Hepatocyte (in vitro differentiated cells): Measurements from ENCODE around the gene GCDH. TPM values are rescaled to one million over a fixed set of nuclear protein-coding genes. Genes with fewer than 3 reads are reported as not detected.

Experiments used
- DNase-seq: peaks from one replicate; pipeline ENCODE4 v3.0.0-alpha.2; 2016; ENCODE audit warnings: low spot score
- H2AFZ ChIP-seq: fragments of 200-600 bp; sonication (generic); 2 replicates; pipeline ENCODE4 v1.6.0; 2016; ENCODE audit warnings: antibody characterized with exemption, mild to moderate bottlenecking
- H3K27ac ChIP-seq: fragments of 200-600 bp; sonication (generic); 2 replicates; pipeline ENCODE4 v1.5.1; 2016; ENCODE audit warnings: mild to moderate bottlenecking
- H3K27me3 ChIP-seq: fragments of 200-600 bp; sonication (generic); 2 replicates; pipeline ENCODE4 v1.6.1; 2016
- H3K36me3 ChIP-seq: fragments of 200-600 bp; sonication (generic); replicated peaks from 2 replicates; pipeline ENCODE4 v1.5.1; 2016; ENCODE audit warnings: low read depth; ENCODE audit not compliant: insufficient read depth
- H3K4me1 ChIP-seq: fragments of 200-600 bp; sonication (generic); 2 replicates; pipeline ENCODE4 v1.5.1; 2016; ENCODE audit warnings: mild to moderate bottlenecking, moderate library complexity; ENCODE audit not compliant: insufficient read depth
- H3K4me2 ChIP-seq: fragments of 200-600 bp; sonication (generic); 2 replicates; pipeline ENCODE4 v1.6.0; 2016
- H3K4me3 ChIP-seq: fragments of 200-600 bp; sonication (generic); 2 replicates; pipeline ENCODE4 v1.5.1; 2016; ENCODE audit warnings: mild to moderate bottlenecking
- H3K79me2 ChIP-seq: fragments of 200-600 bp; sonication (generic); 2 replicates; pipeline ENCODE4 v1.6.0; 2017; ENCODE audit warnings: mild to moderate bottlenecking
- H3K9me2 ChIP-seq: fragments of 200-600 bp; sonication (generic); replicated peaks from 2 replicates; pipeline ENCODE4 v1.6.0; 2017; ENCODE audit warnings: mild to moderate bottlenecking; ENCODE audit not compliant: insufficient read depth
- H3K9me3 ChIP-seq: fragments of 200-600 bp; sonication (generic); 2 replicates; pipeline ENCODE4 v1.5.1; 2016; ENCODE audit warnings: low read depth, mild to moderate bottlenecking
- H4K20me1 ChIP-seq: fragments of 200-600 bp; sonication (generic); 2 replicates; pipeline ENCODE4 v1.6.0; 2016; ENCODE audit warnings: mild to moderate bottlenecking; ENCODE audit not compliant: insufficient read depth, poor library complexity, severe bottlenecking
- CTCF ChIP-seq: fragments of 200-600 bp; sonication (generic); IDR thresholded peaks from 2 replicates; pipeline ENCODE4 v1.5.1; 2016; ENCODE audit warnings: antibody characterized with exemption, mild to moderate bottlenecking; ENCODE audit not compliant: poor library complexity
- EZH2 ChIP-seq: fragments of 200-600 bp; sonication (generic); IDR thresholded peaks from 2 replicates; pipeline ENCODE4 v1.6.1; 2016; ENCODE audit warnings: antibody characterized with exemption, mild to moderate bottlenecking, borderline replicate concordance
- EZH2phosphoT487 ChIP-seq: fragments of 200-600 bp; sonication (generic); IDR thresholded peaks from one replicate; pipeline ENCODE4 v1.6.1; 2018; ENCODE audit warnings: antibody characterized with exemption, mild to moderate bottlenecking, low read depth, moderate library complexity; ENCODE audit not compliant: unreplicated experiment, severe bottlenecking
- WGBS: methylation state at CpG from one replicate; pipeline ENCODE4 v1.1.6; 2016; ENCODE audit warnings: low lambda C conversion rate; ENCODE audit errors: missing lambda C conversion rate; 5-methylcytosine and 5-hydroxymethylcytosine counted together
- polyA plus RNA-seq: library from polyadenylated mRNA; unstranded; fragments of >200 nt; fragmentation: Nextera tagmentation; extraction: Ambion mirVana; gene quantifications from 2 replicates; pipeline ENCODE4 v1.2.1, GENCODE V29; 2016
- total RNA-seq: library from RNA; depleted of rRNA; stranded (reverse); fragments of >200 nt; gene quantifications from 2 replicates; pipeline ENCODE4 v1.2.3, GENCODE V29; 2014

The GCDH gene
- total and polyA plus RNA-seq, 2 experiments from 2014 or later: 23.4 to 31.7 TPM

- Histone ChIP-seq H4K20me1 (no peaks in the 10 kb centered on the region), H3K27ac (no peak overlapping the region), H2AFZ (no peak overlapping the region), H3K9me3 (no peaks in the 10 kb centered on the region), H3K4me3 (no peak overlapping the region), H3K4me2 (no peak overlapping the region), H3K79me2 (no peaks in the 10 kb centered on the region), H3K36me3 (no peaks in the 10 kb centered on the region), H3K9me2 (no peaks in the 10 kb centered on the region), H3K4me1 (peaks cover 5% of the 10 kb centered on the region), H3K27me3 (peaks cover 34% of the 10 kb centered on the region)
- TF ChIP-seq EZH2phosphoT487: no peak
- no peak for TF ChIP-seq CTCF
- no peak for TF ChIP-seq EZH2
- 97% methylated on average over 3 of the region's 3 CpGs for whole genome bisulfite sequencing
- no peak for DNase-seq
Measured at GRCh38 chr19:12882589-12882988, 8.4 kb upstream of the GCDH start.

- no peak overlapping the region for H3K27ac ChIP-seq
- no peaks in the 10 kb centered on the region for H3K9me2 ChIP-seq
- H3K4me2 ChIP-seq: no peak overlapping the region
- no peaks in the 10 kb centered on the region for H3K79me2 ChIP-seq
- H3K27me3 ChIP-seq: peaks cover 34% of the 10 kb centered on the region
- H3K9me3 ChIP-seq: no peaks in the 10 kb centered on the region
- H3K36me3 ChIP-seq: no peaks in the 10 kb centered on the region
- 89% methylated on average over 3 of the region's 3 CpGs for whole genome bisulfite sequencing
- no peak for DNase-seq
- no peaks in the 10 kb centered on the region for H4K20me1 ChIP-seq
- no peak overlapping the region for H3K4me3 ChIP-seq
- no peak overlapping the region for H2AFZ ChIP-seq
- H3K4me1 ChIP-seq: peaks cover 5% of the 10 kb centered on the region
- TF ChIP-seq EZH2phosphoT487 (no peak), CTCF (no peak), EZH2 (no peak)
Measured at GRCh38 chr19:12884202-12884601, 6.8 kb upstream of the GCDH start.

- WGBS: 78% methylated on average over 12 of the region's 12 CpGs
Measured at GRCh38 chr19:12884627-12884925, 6.4 kb upstream of the GCDH start.

More at GRCh38 chr19:12884627-12884925, 6.4 kb upstream of the GCDH start:
- Histone ChIP-seq H2AFZ (peak overlapping the region; percentile 56), H3K27me3 (peaks cover 34% of the 10 kb centered on the region), H4K20me1 (no peaks in the 10 kb centered on the region), H3K9me3 (no peaks in the 10 kb centered on the region), H3K36me3 (no peaks in the 10 kb centered on the region), H3K79me2 (no peaks in the 10 kb centered on the region), H3K4me3 (no peak overlapping the region), H3K4me2 (peak overlapping the region; percentile 92), H3K27ac (no peak overlapping the region), H3K4me1 (peaks cover 5% of the 10 kb centered on the region), H3K9me2 (no peaks in the 10 kb centered on the region)
- no peak for TF ChIP-seq CTCF
- TF ChIP-seq EZH2phosphoT487: no peak
- no peak for TF ChIP-seq EZH2
- no peak for DNase-seq
